Ovary (tissue), 9 donors: ENCODE results near the gene RFX8. TPM values are rescaled to one million over a fixed set of nuclear protein-coding genes. Genes with fewer than 3 reads are reported as not detected.

ENCODE experiments used
- DNase-seq, 5 donors: peaks; one replicate each; pipeline ENCODE4 v3.0.0-alpha.2; 2019 to 2020
- H3K27ac ChIP-seq, 2 donors: fragments of 200-600 bp; one replicate each; pipeline versions ENCODE4 v1.5.1 to v1.8.0; 2019 to 2022
- H3K27me3 ChIP-seq: fragments of 200-600 bp; one replicate; pipeline ENCODE4 v1.8.0; 2022
- H3K36me3 ChIP-seq: fragments of 200-600 bp; sonication (generic); one replicate; pipeline ENCODE4 v1.5.1; 2019
- H3K4me1 ChIP-seq: one replicate; pipeline ENCODE4 v1.8.1; 2013; ENCODE audit warnings: mild to moderate bottlenecking, moderate library complexity; ENCODE audit not compliant: insufficient read depth
- H3K4me3 ChIP-seq: fragments of 200-600 bp; sonication (generic); one replicate; pipeline ENCODE4 v1.5.1; 2017
- H3K9me3 ChIP-seq, 2 donors: fragments of 200-600 bp in 1 of 2; sonication (generic) in 1 of 2; one replicate each; pipeline versions ENCODE4 v1.5.1 to v1.8.1; 2013 to 2019; ENCODE audit warnings: mild to moderate bottlenecking in 1 of 2, moderate library complexity in 1 of 2
- EP300 ChIP-seq: sonication (generic); formaldehyde crosslinking; IDR thresholded peaks from one replicate; pipeline ENCODE4 v1.6.1; 2017; ENCODE audit warnings: antibody characterized with exemption
- POLR2A ChIP-seq: fragments of 450-650 bp; IDR thresholded peaks from one replicate; pipeline ENCODE4 v1.6.1; 2017; ENCODE audit warnings: antibody characterized with exemption, mild to moderate bottlenecking, moderate library complexity
- WGBS, 3 donors: extraction: QIAGEN DNeasy Blood & Tissue Kit in 1 of 3; methylation state at CpG; one replicate each; pipeline versions ENCODE4 v1.1.5 to v1.1.7; 2013 to 2017; 5-methylcytosine and 5-hydroxymethylcytosine counted together
- intact Hi-C, 4 donors: fragments of 100-400 bp; cut with DNase I; formaldehyde crosslinking; loops; one replicate each; pipeline versions ENCODE4 v1.11.0 to v1.15.1; 2022 to 2023
- polyA plus RNA-seq, 2 donors: library from polyadenylated mRNA; stranded (reverse); fragments of 200-250 nt in 1 of 2; fragments of 350-450 nt in 1 of 2; fragmentation: Illumina TruSeq in 1 of 2; extraction: RNeasy Lipid Tissue Mini Kit (QIAGEN cat#74804) in 1 of 2; gene quantifications; one replicate each; pipeline ENCODE4 v1.2.3, GENCODE V29; 2013 to 2014
- total RNA-seq, 7 donors: library from RNA; depleted of rRNA in 2 of 7; stranded (reverse); fragments of >200 nt in 2 of 7; fragmentation: NEBNext Ultra II Directional in 3 of 7; extraction: Animal tissue kit (Norgen Biotek cat#: 25700) in 3 of 7; gene quantifications; one replicate each; pipeline versions ENCODE4 v1.1.0 to v1.2.4, GENCODE V29; 2016 to 2023
- TF ChIP-seq, protein P1 (sequence below), 3 donors: fragments of 450-650 bp in 2 of 3; fragments of 200-600 bp in 1 of 3; IDR thresholded peaks; one replicate each; pipeline versions ENCODE4 v1.5.1 to v1.8.0; 2016 to 2022; ENCODE audit warnings: antibody characterized with exemption in 3 of 3, mild to moderate bottlenecking in 1 of 3
- donor health status: DM: no; HTN: no; CAD: no; lungs with moderate emphysema.
- donor health status: DM: no; HTN: no; CAD: no.
- donor health status: Bipolar disorder and iron deficiency.
- donor health status: DM: yes; HTN: yes; CAD: no.
- donor health status: DM: no; HTN: no; CAD: no.
- donor health status: DM: yes; HTN: yes; CAD: no.

RFX8 gene
- total and polyA plus RNA-seq, 9 donors = 0.05 to 1.7 (median 0.38) TPM

DNA sequence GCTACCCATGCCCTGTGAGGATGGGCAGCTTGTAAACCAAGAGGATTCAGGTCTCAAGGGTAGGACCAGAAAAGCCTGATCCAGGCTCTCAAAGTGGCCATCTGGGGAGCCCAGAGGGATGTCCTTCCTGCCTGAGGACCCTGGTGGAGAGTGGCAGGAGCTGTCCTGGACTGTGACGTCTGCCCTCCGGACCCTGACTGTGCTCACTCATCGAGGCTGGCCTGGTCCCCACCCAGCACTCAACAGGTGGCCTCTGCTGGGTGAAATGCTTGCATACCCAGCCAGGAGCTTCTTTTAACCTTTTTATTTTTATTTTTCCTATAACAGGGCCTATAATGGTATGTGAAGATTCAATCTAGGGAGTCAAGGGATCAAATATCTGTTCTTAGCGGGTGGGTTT is 112.1 kb downstream of the RFX8 start:
- Histone ChIP-seq H3K4me1 (no peaks in the 10 kb centered on the region), H3K27me3 (no peaks in the 10 kb centered on the region), H3K4me3 (no peak overlapping the region), H3K9me3 (no peaks in the 10 kb centered on the region), H3K36me3 (no peaks in the 10 kb centered on the region), H3K27ac (no peak overlapping the region)
- TF ChIP-seq, protein P1, sequence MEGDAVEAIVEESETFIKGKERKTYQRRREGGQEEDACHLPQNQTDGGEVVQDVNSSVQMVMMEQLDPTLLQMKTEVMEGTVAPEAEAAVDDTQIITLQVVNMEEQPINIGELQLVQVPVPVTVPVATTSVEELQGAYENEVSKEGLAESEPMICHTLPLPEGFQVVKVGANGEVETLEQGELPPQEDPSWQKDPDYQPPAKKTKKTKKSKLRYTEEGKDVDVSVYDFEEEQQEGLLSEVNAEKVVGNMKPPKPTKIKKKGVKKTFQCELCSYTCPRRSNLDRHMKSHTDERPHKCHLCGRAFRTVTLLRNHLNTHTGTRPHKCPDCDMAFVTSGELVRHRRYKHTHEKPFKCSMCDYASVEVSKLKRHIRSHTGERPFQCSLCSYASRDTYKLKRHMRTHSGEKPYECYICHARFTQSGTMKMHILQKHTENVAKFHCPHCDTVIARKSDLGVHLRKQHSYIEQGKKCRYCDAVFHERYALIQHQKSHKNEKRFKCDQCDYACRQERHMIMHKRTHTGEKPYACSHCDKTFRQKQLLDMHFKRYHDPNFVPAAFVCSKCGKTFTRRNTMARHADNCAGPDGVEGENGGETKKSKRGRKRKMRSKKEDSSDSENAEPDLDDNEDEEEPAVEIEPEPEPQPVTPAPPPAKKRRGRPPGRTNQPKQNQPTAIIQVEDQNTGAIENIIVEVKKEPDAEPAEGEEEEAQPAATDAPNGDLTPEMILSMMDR (IDR thresholded peaks at IDR 0.05) = no peak
- TF ChIP-seq EP300 (no peak), POLR2A (no peak)
- DNase-seq = no peak
- 83 to 92% (median 89%) methylated on average over 4 of the region's 4 CpGs for WGBS, 3 donors
- intact Hi-C loops = no loop called here

DNA sequence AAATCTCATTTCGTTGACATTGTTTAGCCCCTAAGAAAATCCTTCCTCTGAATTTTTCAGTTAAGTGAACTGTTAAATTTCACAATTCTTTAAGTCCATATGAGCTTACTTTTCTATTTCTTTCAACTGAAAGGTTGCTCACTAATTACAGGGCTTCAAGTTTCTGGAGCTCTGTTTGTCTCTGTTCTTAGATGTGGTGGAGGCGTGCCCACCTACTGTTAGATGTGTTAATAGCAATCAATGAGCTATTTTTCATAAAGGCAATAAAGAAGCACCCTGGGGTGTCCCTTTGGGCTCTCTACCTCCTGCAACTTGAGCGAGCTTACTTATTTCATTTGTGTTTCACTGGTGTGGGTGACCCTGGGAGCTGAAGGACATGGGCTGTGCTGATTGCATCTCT is 112.6 kb downstream of the RFX8 start:
- 83 to 86% (median 86%) methylated on average over 3 of the region's 3 CpGs for WGBS, 3 donors
- no peaks in the 10 kb centered on the region for H3K36me3 ChIP-seq
- no peaks in the 10 kb centered on the region for H3K9me3 ChIP-seq
- no peak overlapping the region for H3K27ac ChIP-seq
- TF ChIP-seq EP300 (no peak), POLR2A (no peak)
- TF ChIP-seq, protein P1 (IDR thresholded peaks at IDR 0.05) = no peak
- H3K4me3 ChIP-seq = no peak overlapping the region
- H3K4me1 ChIP-seq = no peaks in the 10 kb centered on the region
- H3K27me3 ChIP-seq = no peaks in the 10 kb centered on the region
- intact Hi-C loops = no loop called here
- no peak for DNase-seq

DNA sequence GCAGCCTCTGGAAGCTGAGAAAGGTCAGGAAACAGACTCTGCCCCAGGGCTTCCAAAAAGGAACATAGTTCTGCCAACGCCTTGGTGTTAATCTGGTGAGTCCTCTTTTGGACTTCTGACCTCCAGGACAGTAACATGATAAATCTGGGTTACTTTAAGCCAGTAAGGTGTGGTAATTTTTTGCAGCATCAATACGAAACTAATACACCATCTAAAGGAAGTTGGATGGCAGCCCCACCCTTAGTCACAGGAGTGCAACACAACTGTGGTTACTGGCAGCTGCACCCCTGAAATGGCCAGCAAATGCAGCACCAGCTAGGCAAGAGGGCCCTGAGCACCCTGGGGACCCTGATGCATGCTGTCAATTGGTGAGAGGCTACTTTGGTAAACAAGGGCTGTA is 113.4 kb downstream of the RFX8 start:
- TF ChIP-seq EP300 = no peak
- intact Hi-C loops = no loop called here
- Histone ChIP-seq H3K4me3 (no peak overlapping the region), H3K9me3 (no peaks in the 10 kb centered on the region), H3K27me3 (no peaks in the 10 kb centered on the region), H3K27ac (no peak overlapping the region), H3K36me3 (no peaks in the 10 kb centered on the region), H3K4me1 (no peaks in the 10 kb centered on the region)
- WGBS, 3 donors = 69 to 75% (median 70%) methylated on average over 2 of the region's 2 CpGs
- no peak for DNase-seq

DNA sequence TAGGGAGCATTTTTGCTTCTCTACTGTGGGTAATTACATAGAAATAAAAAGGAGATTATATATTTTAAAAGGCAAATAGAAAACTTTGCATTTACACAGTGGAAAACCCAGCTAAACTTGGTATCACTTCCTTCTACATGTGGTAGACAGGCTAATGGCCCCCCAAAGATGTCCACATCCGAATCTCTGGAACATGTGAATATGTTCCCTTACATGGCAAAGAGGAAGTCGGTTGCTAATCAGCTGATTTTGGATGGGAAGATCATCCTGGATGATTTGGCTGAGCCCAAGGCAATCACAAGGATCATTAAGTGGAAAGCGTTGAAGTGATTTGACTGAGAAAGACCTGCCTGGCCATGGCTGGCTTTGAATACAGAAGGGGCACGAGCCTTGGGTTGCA is 113.8 kb downstream of the RFX8 start:
- TF ChIP-seq EP300 (no peak), POLR2A (no peak)
- TF ChIP-seq, protein P1 (IDR thresholded peaks at IDR 0.05) = no peak
- intact Hi-C loops = no loop called here
- Histone ChIP-seq H3K4me1 (no peaks in the 10 kb centered on the region), H3K9me3 (no peaks in the 10 kb centered on the region), H3K27me3 (no peaks in the 10 kb centered on the region), H3K4me3 (no peak overlapping the region), H3K27ac (no peak overlapping the region), H3K36me3 (no peaks in the 10 kb centered on the region)
- DNase-seq = no peak
- 77 to 89% (median 80%) methylated on average over 4 of the region's 4 CpGs for WGBS, 3 donors

DNA sequence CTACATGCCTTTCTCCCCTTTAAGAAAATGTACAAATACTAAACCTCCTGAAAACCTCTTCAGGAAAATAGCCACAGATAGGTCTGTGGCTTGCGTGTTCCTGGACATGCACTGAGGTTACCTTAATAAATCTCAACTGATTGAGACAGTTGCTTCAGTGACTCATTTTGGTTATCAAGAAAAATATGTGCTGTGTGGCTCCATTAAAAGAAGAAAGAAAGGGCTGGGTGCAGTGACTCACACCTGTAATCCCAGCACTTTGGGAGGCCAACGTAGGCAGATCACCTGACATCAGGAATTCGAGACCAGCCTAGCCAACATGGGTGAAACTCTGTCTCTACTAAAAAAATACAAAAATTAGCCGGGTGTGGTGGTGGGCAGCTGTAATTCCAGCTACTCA is 114.7 kb downstream of the RFX8 start:
- Histone ChIP-seq H3K4me1 (no peaks in the 10 kb centered on the region), H3K27me3 (no peaks in the 10 kb centered on the region), H3K36me3 (no peaks in the 10 kb centered on the region), H3K9me3 (no peaks in the 10 kb centered on the region), H3K27ac (no peak overlapping the region), H3K4me3 (no peak overlapping the region)
- intact Hi-C loops = no loop called here
- TF ChIP-seq EP300 = no peak
- TF ChIP-seq, protein P1 (IDR thresholded peaks at IDR 0.05) = no peak
- WGBS, 3 donors = 62 to 78% (median 63%) methylated on average over 3 to 4 of the region's 4 CpGs
- DNase-seq = no peak
